GM18861 (cell line): ENCODE data around the gene TARBP1.
A peak's percentile ranks its signal among the peaks of the same experiment; 100 is the strongest.

Experiments
- ATAC-seq: cut with Tn5 transposase; IDR thresholded peaks from one replicate; pipeline ENCODE4 v1.9.1; 2021; ENCODE audit not compliant: unreplicated experiment

The TARBP1 gene

GRCh38 chr1:234488054-234489006 is 9.4 kb upstream of the TARBP1 start:
- ATAC-seq: peak; percentile 45

DNA sequence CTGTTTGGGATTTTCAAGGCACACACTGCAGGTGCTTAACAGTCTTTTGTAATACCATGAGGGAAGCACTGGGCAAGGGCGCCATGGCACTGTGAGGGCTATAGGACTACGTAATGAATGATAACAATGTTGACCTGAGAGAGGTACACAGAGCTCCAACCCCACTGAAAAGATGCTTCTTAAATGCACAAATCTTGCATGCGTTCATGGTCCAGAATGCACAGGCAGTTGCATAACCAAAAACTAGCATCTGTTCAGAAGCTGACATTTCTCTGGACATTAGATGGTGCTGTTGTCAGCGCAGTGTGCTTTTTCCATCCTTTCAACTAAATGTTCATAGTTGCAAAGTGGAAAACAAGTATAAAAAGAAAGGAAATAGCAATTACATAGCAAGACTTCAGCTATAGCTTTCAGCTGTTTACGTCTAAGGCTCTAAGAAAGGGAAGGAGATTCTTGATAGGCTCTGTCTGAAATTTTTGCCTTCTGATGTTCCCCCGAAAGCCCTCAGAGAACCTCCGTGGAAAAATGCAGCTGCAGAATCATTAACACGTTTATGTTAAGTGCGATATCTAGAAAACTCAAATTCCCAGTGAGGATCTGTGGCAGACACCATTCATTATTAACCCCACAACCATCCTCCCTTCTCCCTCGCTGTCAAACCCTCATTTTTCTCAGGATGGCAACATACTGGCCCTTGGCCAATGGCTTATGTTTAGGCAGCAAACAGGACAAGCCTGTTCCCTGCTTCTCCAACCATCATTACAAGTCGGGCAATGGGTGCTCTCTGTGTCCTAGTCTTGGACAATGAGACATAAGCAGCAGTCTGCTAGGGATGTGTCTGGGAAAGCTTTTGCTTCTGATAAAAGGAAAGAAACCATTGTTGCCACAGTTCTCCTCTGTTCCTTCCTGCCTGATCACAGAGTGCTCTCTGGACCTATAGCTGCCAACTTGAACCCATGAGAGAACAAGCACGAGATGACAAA is 8.2 kb upstream of the TARBP1 start:
- no peak for ATAC-seq

- no peak for ATAC-seq
Measured at GRCh38 chr1:234484991-234485739, 6.2 kb upstream of the TARBP1 start.

DNA sequence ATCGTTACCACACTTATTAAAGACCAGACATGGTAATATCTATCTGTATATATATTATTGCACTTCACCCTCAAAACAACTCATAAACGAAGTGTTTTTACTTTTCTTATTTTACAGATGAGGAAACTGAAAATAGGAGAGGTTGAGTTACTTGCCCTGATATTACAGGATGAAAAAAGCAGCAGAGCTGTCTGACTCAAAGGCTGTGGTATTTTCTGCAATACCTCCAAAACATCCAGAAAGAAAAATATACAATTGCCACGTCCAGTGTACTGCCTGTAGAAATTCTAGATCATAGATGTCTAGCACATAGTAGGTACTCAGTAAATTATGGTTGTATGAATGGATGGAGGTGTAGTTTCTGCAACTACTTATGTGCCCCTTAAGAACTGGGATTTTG is 5.2 kb upstream of the TARBP1 start:
- no peak for ATAC-seq

GRCh38 chr1:234481771-234482170 is 2.8 kb upstream of the TARBP1 start:
- no peak for ATAC-seq

GRCh38 chr1:234479866-234480265 is 887 bp upstream of the TARBP1 start:
- ATAC-seq: no peak

GRCh38 chr1:234479310-234479559 is 256 bp upstream of the TARBP1 start:
- ATAC-seq: no peak

DNA sequence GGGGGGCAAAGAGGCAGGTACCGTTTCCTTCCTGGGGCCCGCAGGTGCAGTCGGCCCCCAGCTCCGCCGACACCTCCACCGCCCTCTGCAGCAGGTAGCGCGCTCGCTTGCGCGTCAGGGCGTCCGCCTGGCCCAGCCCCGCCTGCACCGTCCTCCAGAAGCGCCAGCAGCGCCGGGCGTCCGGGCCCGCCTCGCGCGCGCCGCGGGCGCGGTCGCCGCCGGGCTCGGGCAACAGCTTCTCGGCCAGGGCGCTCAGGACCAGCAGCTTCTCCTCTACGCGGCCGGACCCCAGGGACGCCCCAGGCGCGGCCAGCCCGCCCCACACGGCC is 863 bp downstream of the TARBP1 start:
- ATAC-seq: peak; percentile 27

- ATAC-seq: no peak
Measured at GRCh38 chr1:234477386-234478151, 1.4 kb downstream of the TARBP1 start.

DNA sequence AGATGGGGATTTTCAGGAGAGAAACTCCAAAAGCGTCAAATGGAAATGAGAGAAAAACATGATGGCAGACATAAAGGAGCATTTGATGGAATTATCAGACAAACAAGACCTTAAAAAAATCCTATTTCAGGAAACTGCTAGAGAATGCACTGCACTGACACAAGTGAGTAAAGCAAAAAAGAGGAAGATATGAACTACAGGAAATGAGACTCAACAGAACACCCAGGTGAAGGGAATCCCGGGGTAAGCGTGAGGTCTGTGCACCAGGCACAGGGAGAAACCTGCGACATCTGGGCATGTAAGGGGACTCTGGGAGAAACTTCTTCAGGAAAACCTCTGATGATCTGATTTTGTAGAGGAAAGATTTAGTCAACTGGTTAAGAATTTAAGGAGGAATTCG is 2.8 kb downstream of the TARBP1 start:
- no peak for ATAC-seq

GRCh38 chr1:234475167-234475793 is 3.7 kb downstream of the TARBP1 start:
- no peak for ATAC-seq

DNA sequence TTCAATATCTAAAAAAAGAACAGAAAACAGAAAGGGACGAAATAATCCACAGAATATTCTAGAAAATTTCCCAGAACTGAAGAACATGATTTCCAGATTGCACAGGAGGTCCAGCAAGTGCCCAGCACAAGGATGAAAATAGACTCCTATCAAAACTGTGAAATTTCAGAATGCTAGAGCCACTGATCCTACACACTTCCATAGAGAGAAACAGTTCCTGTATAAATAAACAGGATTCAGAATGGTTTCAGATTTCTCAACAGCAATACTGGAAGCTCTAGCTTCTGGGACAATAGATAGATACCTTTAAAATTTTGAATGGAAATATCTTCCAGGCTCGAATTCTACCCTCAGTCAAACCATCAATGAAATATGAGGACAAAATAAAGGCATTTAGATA is 4.6 kb downstream of the TARBP1 start:
- no peak for ATAC-seq

DNA sequence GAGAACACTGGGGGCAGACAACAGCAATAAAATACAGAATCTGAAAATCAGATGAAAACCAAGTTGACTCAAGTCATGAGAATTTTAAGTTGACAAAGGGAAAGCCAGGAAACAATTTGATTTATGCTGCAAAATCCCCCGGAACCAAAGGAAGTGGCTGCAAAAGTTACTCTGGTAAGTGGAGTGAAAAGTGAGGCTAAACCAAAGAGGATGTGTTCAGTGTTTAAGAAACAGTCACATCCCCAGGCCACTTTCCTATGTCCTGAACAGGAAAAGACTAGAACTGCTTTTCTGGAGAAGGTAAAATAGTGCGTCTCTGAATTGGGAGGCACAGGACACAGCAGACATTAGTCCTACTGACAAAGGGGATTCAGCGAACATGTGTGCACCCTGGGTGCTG is 5.9 kb downstream of the TARBP1 start:
- ATAC-seq: no peak

GRCh38 chr1:234469376-234469775 is 9.6 kb downstream of the TARBP1 start:
- ATAC-seq: no peak

DNA sequence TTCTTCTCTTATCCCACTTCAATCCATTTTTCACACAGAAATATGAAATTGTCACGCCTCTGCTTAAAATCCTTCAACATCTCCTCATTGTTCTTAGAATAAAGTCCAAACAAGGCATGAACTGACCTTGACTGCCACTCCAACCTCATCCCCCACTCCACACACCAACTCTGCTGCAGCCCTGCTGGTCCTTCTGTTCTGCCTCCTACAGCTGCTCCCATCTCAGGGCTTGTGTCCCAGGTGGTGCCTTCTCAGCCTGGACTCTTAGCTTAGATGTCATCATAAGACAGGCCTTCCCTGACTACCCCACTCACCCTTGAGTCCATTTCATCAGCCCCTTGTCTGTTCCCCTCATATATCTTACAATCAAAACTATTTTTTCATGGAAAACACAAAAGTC is 10.4 kb downstream of the TARBP1 start:
- no peak for ATAC-seq

- no peak for ATAC-seq
Measured at GRCh38 chr1:234467821-234468220, 11.2 kb downstream of the TARBP1 start.

DNA sequence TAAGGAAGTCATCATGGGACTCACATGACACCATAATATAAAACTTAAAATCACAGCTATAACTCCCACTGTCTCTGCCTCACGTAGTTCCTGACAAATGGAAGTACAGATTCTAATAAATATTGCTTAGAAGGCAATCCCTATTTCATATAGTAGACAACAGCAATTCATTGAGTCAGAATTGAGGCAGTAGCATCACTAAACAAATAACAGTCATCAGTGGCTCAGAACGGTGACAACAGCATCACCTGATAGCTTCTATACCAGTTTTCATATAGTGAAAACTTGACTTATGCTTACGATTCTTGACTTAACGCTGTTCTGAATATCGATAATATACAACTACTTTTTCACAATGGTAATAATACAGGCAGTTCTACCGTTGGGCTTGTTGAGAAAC is 12.0 kb downstream of the TARBP1 start:
- no peak for ATAC-seq

DNA sequence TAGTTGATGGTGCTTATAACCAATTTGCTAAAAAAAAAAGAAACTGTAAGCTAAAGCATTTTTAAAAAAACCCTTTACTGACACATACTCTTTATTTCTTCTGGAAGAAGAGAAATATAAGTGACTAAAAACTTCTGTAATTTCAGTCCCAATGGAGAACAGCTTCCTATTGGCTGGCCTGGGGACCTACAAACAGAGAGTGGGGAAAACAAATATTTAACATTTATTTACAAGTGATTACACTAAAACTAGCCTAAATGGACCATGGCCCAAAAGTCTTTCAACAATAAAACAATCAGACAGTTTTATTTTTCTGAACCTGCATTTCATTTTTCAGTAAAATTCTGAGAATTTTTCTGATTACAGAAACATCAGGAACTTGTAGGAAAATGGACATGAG is 15.2 kb downstream of the TARBP1 start:
- no peak for ATAC-seq

- ATAC-seq: no peak
Measured at GRCh38 chr1:234460652-234461051, 18.3 kb downstream of the TARBP1 start.

DNA sequence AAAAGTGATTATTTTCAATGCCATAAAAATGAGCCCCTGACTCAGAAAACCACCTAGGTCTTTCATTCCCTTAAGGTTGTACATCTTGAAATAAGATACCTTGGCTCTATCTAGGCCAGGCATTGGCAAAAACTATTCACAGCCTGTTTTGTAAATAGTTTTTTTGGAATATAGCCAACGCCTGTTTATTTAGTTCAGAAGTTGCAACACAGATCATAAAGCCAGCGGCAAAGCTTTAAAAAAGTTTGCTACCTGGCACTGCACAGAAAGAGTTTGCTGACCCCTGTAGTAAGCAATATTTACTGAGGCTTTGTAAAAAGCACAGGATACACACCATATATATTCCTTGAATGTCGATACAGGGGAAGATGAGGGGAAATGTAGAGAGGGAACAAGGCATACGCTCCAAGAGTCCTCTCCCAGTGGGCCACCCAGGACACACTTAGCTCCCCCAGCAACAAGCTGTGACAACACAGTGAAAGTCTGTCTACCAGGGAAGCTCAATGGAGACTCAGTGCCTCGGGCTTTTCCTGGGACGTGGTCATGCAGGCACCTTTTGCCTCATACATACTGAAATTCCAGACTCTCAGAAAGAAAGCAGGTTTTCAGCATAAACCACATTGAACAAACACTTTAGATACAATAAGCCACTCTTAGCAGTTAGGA is 20.5 kb downstream of the TARBP1 start:
- no peak for ATAC-seq
